Measurements from ENCODE around the gene ZNF366.
"Not testable (repeated sequence)": the region's sequence is repeated elsewhere in the genome, so short reads cannot be mapped to it uniquely, and the experiment has no call there.

ZNF366 gene

GRCh38 chr5:72408603-72409002 is 98.6 kb downstream of the ZNF366 start:
- no peak for DNase-seq (ENCODE audit: low read depth in 1 of 2, low spot score in 1 of 2)

DNA sequence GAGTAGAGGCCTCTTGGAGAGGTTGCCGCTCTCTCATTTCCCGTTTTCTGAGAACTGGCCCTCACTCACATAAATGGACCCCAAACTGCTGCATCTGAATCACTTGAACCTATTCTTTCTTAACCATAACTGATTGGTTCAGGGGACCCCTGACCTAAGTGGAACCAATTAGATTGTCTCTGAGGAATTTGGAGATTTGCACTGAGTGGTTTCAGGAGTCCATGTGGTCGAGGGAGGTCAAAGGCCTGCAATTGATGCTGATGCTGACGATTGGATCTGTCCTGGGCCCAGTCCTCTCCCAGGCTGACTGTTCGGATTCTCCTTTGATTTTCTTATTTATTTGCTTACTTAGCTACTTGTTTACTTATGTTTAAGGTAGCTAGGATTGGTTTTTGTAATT is 99.1 kb downstream of the ZNF366 start:
- no peak for DNase-seq (ENCODE audit: low read depth in 1 of 2, low spot score in 1 of 2)

DNA sequence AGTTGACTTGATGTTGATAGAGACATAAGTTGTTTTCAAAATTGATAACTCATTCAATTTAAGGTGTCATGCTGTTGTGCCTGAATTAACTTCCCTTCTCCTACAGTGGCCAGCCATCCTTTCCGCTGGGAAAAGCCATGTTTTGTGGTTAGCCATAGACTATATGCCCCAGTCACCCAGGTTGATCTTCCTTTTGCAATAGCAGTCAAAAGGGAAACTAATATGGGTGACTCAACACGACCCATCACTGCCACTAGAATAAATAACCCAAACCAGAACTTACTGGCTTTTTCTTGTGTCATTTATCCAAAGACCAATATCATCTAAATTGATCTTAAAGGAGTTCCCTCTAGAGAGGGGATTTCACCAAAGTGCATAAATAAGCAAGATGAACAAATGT is 99.7 kb downstream of the ZNF366 start:
- no peak for DNase-seq (ENCODE audit: low read depth in 1 of 2, low spot score in 1 of 2)

DNA sequence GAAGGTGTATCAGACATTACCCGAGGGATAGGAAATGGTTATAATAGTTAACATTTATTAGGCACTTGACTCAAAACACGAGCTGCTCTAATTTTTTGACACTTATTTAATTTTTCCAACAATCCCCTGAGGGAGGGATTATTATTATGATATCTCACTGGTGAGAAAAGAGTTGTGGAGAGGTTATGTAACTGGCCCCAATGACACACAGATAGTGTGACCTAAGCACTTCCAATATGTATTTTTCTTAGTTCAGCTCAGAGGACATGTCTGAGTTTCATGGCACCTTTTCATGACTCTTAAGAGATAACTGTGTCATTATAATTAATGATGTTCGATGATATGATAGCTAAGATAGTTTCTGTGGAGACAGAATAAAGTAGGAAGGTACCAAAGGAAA is 100.1 kb downstream of the ZNF366 start:
- DNase-seq (ENCODE audit: low read depth in 1 of 2, low spot score in 1 of 2), result no peak

DNA sequence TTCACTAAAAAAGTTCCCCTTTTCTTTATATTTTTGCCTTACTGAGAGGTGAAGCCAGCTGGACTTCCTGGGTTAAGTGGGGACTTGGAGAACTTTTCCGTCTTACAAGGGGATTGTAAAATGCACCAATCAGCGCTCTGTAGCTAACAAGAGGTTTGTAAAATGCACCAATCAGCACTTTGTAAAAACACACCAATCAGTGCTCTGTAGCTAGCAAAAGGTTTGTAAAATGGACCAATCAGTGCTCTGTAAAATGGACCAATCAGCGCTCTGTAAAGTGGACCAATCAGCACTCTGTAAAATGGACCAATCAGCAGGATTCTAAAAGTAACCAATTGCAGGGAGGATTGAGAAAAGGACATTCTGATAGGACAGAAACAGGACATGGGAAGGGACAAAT is 102.4 kb downstream of the ZNF366 start:
- DNase-seq (ENCODE audit: low read depth in 1 of 2, low spot score in 1 of 2), result not testable (repeated sequence)

- DNase-seq (ENCODE audit: low read depth in 1 of 2, low spot score in 1 of 2), result no peak
Measured at GRCh38 chr5:72402959-72403628, 104.1 kb downstream of the ZNF366 start.

DNA sequence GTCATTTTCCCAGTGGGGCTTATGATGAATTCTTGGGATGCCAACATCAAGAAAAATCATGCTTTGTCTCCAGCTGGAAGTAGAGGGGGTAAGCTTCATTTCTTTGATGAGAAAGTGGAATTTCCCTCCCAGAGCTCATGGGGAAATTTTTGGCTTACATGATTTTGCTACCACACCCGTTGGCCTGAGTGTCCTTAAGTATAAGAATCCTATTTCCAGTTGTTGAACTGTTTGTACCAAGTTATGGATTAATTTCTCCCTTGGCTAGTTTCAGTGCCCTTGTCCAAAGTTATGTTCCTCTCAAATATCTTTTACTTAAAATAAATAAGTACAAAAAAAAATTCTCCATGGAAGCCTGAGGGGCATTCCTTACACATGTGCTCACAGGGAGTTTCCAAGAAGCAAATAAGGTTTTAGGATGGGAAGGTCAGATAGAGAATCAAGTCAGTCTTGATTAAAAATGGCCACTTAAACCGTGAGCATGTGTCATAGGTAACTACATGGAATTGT is 104.8 kb downstream of the ZNF366 start:
- DNase-seq (ENCODE audit: low read depth in 1 of 2, low spot score in 1 of 2), result no peak

GRCh38 chr5:72400950-72401349 is 106.3 kb downstream of the ZNF366 start:
- DNase-seq (ENCODE audit: low read depth in 1 of 2, low spot score in 1 of 2), result no peak

- DNase-seq (ENCODE audit: low read depth in 1 of 2, low spot score in 1 of 2), result no peak
Measured at GRCh38 chr5:72397836-72398235, 109.4 kb downstream of the ZNF366 start.

- no peak for DNase-seq (ENCODE audit: low read depth in 1 of 2, low spot score in 1 of 2)
Measured at GRCh38 chr5:72394688-72395087, 112.5 kb downstream of the ZNF366 start.

DNA sequence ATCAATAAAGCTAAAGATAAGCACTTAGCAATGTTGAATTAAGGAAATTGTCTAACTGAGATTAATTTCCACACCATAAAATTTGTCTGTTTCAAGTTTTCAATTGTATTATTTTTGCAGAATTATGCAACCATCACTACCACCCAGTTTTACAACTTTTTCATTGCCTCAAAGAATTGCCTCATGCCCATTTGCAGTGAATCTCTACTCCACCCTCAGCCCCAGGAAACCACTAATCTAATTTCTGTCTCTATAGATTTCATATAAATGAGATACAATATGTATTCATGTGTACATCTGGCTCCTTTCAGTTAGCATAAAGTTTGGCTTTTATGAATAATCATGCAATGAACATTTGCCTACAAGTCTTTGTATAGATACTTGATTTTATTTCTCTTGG is 114.2 kb downstream of the ZNF366 start:
- no peak for DNase-seq (ENCODE audit: low read depth in 1 of 2, low spot score in 1 of 2)
